Measurements from ENCODE around the gene TP53I11.

The TP53I11 gene

DNA sequence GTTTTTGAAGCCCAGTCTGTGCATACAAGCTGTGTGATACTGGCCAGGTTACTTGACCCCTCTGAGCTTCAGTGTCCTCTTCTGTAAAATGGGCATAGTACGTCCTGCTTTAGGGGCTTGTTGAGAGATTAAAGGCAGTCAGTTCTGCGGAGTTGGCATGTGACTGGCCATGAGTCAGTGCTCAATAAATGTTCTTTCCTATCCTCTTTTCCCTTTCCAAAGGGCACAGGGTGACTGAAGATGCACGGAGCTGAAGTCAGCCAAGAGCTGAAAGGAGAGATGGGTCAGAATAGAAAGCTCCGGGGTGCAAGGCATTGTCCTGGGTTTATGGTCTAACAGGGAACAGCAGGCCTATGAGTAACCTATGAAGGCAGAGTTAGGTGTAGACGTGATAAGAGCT is 48.9 kb downstream of the TP53I11 start:
- Histone ChIP-seq H3K36me3 (ENCODE audit: control insufficient read depth in 1 of 2, insufficient read depth in 2 of 2, low read depth in 1 of 2, low read length in 2 of 2) (no peaks in the 10 kb centered on the region), H3K79me1 (replicated peaks; ENCODE audit: low read length, poor library complexity, severe bottlenecking) (no peaks in the 10 kb centered on the region), H2BK5ac (ENCODE audit: low read depth, low read length, poor library complexity, severe bottlenecking) (no peak overlapping the region), H3K23ac (ENCODE audit: low read length in 2 of 2) (no peak overlapping the region), H4K8ac (ENCODE audit: low read length) (no peak overlapping the region), H3K9ac (ENCODE audit: low read length) (no peak overlapping the region), H3K9me3 (ENCODE audit: control insufficient read depth, low read length) (peaks cover 9% of the 10 kb centered on the region), H3K14ac (ENCODE audit: low read length in 2 of 2) (no peak overlapping the region), H3K4me1 (ENCODE audit: control insufficient read depth, insufficient read depth, low read depth, low read length) (peaks cover 2% of the 10 kb centered on the region), H2BK120ac (ENCODE audit: low read depth, low read length) (no peak overlapping the region), H3K27ac (ENCODE audit: low read length, poor library complexity, severe bottlenecking) (no peak overlapping the region), H3K18ac (ENCODE audit: low read depth in 1 of 2, low read length in 2 of 2) (no peak overlapping the region), H3K4me2 (ENCODE audit: low read length, poor library complexity, severe bottlenecking) (no peak overlapping the region), H2BK15ac (ENCODE audit: low read depth, poor library complexity, severe bottlenecking) (no peak overlapping the region), H3K4ac (ENCODE audit: low read depth in 1 of 2, low read length in 2 of 2) (no peak overlapping the region), H2AK5ac (ENCODE audit: low read length, severe bottlenecking) (no peak overlapping the region), H2BK12ac (ENCODE audit: low read length in 2 of 2) (no peak overlapping the region), H3K27me3 (ENCODE audit: control insufficient read depth in 1 of 2, insufficient read depth in 1 of 2, low read length in 2 of 2) (peaks cover 64 to 79% of the 10 kb centered on the region in 2 experiments), H3K4me3 (ENCODE audit: insufficient read depth in 1 of 2, low read depth in 1 of 2, low read length in 2 of 2) (no peak overlapping the region), H4K91ac (ENCODE audit: low read length) (no peak overlapping the region), H2AFZ (ENCODE audit: low read depth, low read length) (no peak overlapping the region)
- 90% methylated on average over 5 of the region's 5 CpGs for WGBS
- no peak for DNase-seq

DNA sequence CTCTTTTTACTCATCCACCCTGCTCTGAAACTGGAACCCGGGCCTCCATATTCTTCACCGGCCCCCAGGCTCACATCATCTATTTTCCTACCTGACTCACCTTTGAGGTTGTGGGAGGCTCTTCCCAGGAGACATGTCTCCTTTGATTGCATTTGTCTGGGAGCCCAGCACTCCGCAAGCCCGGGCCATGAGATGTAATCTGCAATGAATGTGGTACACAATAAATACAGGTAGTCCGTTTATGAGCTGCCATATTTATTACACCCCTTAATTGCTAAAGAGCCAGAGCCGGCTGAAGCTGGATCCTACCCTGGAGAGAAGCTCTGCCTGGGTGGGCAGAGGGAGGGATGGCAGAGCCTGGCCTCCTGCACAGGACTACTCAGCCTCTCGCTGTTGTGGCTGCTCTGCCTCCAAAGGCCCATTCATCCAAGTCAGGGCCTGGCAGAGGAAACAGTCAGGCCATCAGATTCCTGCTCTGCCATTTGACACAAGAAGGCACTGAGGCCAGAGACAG is 49.5 kb downstream of the TP53I11 start:
- Histone ChIP-seq H4K91ac (ENCODE audit: low read length) (no peak overlapping the region), H3K4ac (ENCODE audit: low read depth in 1 of 2, low read length in 2 of 2) (no peak overlapping the region), H3K27ac (ENCODE audit: low read length, poor library complexity, severe bottlenecking) (no peak overlapping the region), H3K79me1 (replicated peaks; ENCODE audit: low read length, poor library complexity, severe bottlenecking) (no peaks in the 10 kb centered on the region), H2BK15ac (ENCODE audit: low read depth, poor library complexity, severe bottlenecking) (no peak overlapping the region), H2BK12ac (ENCODE audit: low read length in 2 of 2) (no peak overlapping the region), H3K4me1 (ENCODE audit: control insufficient read depth, insufficient read depth, low read depth, low read length) (peaks cover 2% of the 10 kb centered on the region), H3K9me3 (ENCODE audit: control insufficient read depth, low read length) (peaks cover 9% of the 10 kb centered on the region), H3K36me3 (ENCODE audit: control insufficient read depth in 1 of 2, insufficient read depth in 2 of 2, low read depth in 1 of 2, low read length in 2 of 2) (no peaks in the 10 kb centered on the region), H3K18ac (ENCODE audit: low read depth in 1 of 2, low read length in 2 of 2) (no peak overlapping the region), H3K4me2 (ENCODE audit: low read length, poor library complexity, severe bottlenecking) (no peak overlapping the region), H2BK120ac (ENCODE audit: low read depth, low read length) (no peak overlapping the region), H2BK5ac (ENCODE audit: low read depth, low read length, poor library complexity, severe bottlenecking) (no peak overlapping the region), H2AFZ (ENCODE audit: low read depth, low read length) (no peak overlapping the region), H3K9ac (ENCODE audit: low read length) (no peak overlapping the region), H2AK5ac (ENCODE audit: low read length, severe bottlenecking) (no peak overlapping the region), H4K8ac (ENCODE audit: low read length) (no peak overlapping the region), H3K27me3 (ENCODE audit: control insufficient read depth in 1 of 2, insufficient read depth in 1 of 2, low read length in 2 of 2) (peaks cover 66 to 79% of the 10 kb centered on the region in 2 experiments), H3K14ac (ENCODE audit: low read length in 2 of 2) (no peak overlapping the region), H3K23ac (ENCODE audit: low read length in 2 of 2) (no peak overlapping the region), H3K4me3 (ENCODE audit: insufficient read depth in 1 of 2, low read depth in 1 of 2, low read length in 2 of 2) (no peak overlapping the region)
- no peak for DNase-seq
- 94% methylated on average over 4 of the region's 7 CpGs for WGBS

DNA sequence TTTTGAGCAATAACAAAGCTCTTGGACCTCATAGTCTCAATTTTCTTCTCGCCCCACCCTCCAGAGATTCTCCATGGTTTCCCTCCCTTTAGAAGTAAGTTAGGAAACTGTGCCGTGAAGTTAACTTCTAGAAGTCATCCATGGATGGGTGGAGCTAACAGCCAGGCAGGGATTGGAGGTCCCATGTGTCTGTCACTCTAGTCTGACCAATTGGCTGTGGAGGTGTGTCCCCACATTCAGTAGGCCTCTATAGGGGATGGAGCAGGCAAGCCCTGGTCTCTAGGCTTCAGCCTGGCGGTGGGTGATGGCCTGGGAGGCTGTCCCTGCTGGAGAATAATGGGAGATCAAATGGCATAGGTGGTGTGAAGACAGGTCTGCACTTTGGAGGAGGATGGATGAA is 50.7 kb downstream of the TP53I11 start:
- H2BK5ac ChIP-seq (ENCODE audit: low read depth, low read length, poor library complexity, severe bottlenecking): no peak overlapping the region
- no peak overlapping the region for H3K4ac ChIP-seq (ENCODE audit: low read depth in 1 of 2, low read length in 2 of 2)
- no peak overlapping the region for H3K4me2 ChIP-seq (ENCODE audit: low read length, poor library complexity, severe bottlenecking)
- DNase-seq: peak; percentile 78
- peaks cover 68 to 80% of the 10 kb centered on the region in 2 experiments for H3K27me3 ChIP-seq (ENCODE audit: control insufficient read depth in 1 of 2, insufficient read depth in 1 of 2, low read length in 2 of 2)
- H2BK15ac ChIP-seq (ENCODE audit: low read depth, poor library complexity, severe bottlenecking): no peak overlapping the region
- no peak overlapping the region for H3K4me3 ChIP-seq (ENCODE audit: insufficient read depth in 1 of 2, low read depth in 1 of 2, low read length in 2 of 2)
- no peak overlapping the region for H2AFZ ChIP-seq (ENCODE audit: low read depth, low read length)
- no peak overlapping the region for H4K91ac ChIP-seq (ENCODE audit: low read length)
- no peaks in the 10 kb centered on the region for H3K36me3 ChIP-seq (ENCODE audit: control insufficient read depth in 1 of 2, insufficient read depth in 2 of 2, low read depth in 1 of 2, low read length in 2 of 2)
- no peak overlapping the region for H4K8ac ChIP-seq (ENCODE audit: low read length)
- H3K9me3 ChIP-seq (ENCODE audit: control insufficient read depth, low read length): peaks cover 9% of the 10 kb centered on the region
- H3K9ac ChIP-seq (ENCODE audit: low read length): no peak overlapping the region
- H2BK12ac ChIP-seq (ENCODE audit: low read length in 2 of 2): no peak overlapping the region
- H3K79me1 ChIP-seq (replicated peaks; ENCODE audit: low read length, poor library complexity, severe bottlenecking): no peaks in the 10 kb centered on the region
- H2AK5ac ChIP-seq (ENCODE audit: low read length, severe bottlenecking): no peak overlapping the region
- H3K4me1 ChIP-seq (ENCODE audit: control insufficient read depth, insufficient read depth, low read depth, low read length): no peaks in the 10 kb centered on the region
- no peak overlapping the region for H3K18ac ChIP-seq (ENCODE audit: low read depth in 1 of 2, low read length in 2 of 2)
- H2BK120ac ChIP-seq (ENCODE audit: low read depth, low read length): no peak overlapping the region
- 72% methylated on average over 3 of the region's 3 CpGs for WGBS
- no peak overlapping the region for H3K27ac ChIP-seq (ENCODE audit: low read length, poor library complexity, severe bottlenecking)
- no peak overlapping the region for H3K23ac ChIP-seq (ENCODE audit: low read length in 2 of 2)
- H3K14ac ChIP-seq (ENCODE audit: low read length in 2 of 2): no peak overlapping the region

DNA sequence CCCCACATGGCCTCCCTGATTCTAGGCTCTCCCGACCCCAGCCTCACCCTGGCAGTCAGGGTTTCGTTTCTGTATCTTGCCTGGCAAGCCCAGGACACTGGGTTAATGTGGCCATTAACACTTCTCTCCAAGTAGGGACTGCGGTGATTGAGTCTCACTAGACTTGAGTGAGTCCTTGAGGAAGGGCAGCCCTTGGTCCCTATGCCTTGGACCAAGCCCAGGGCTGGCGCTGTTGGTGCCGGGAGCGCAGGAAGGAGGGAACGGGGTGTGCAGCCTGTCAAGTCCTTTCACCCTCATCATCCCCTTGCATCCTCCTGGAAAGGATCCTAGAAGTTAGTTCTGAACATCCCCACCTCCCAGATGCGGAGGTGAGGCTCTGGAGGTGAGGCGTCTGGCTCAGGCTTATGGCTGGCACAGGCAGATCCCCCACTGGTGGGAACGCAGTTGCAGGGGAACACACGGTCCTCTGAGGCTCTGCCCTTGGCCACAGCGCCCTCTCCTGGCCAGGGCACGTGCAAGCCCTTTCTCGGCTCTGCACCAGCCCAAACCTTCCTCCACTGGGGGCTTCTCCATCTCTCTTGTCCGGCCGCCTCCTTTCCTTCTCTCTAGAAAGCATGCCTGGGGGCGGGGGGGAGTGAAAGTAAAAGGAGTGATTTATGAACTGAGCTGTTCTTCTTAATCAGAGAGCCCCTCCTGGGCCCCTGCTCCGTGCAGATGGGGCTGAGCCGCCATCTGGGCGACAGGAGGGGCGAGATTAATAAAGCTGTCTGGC is 56.7 kb downstream of the TP53I11 start:
- no peak overlapping the region for H3K4ac ChIP-seq (ENCODE audit: low read depth in 1 of 2, low read length in 2 of 2)
- H2BK12ac ChIP-seq (ENCODE audit: low read length in 2 of 2): no peak overlapping the region
- H3K14ac ChIP-seq (ENCODE audit: low read length in 2 of 2): no peak overlapping the region
- no peak overlapping the region for H3K23ac ChIP-seq (ENCODE audit: low read length in 2 of 2)
- no peak overlapping the region for H3K27ac ChIP-seq (ENCODE audit: low read length, poor library complexity, severe bottlenecking)
- H3K9ac ChIP-seq (ENCODE audit: low read length): peak overlapping the region; percentile 3
- H2BK120ac ChIP-seq (ENCODE audit: low read depth, low read length): no peak overlapping the region
- H2BK5ac ChIP-seq (ENCODE audit: low read depth, low read length, poor library complexity, severe bottlenecking): no peak overlapping the region
- peaks cover 3% of the 10 kb centered on the region for H3K4me1 ChIP-seq (ENCODE audit: control insufficient read depth, insufficient read depth, low read depth, low read length)
- H2BK15ac ChIP-seq (ENCODE audit: low read depth, poor library complexity, severe bottlenecking): no peak overlapping the region
- peaks cover 66 to 79% of the 10 kb centered on the region in 2 experiments for H3K27me3 ChIP-seq (ENCODE audit: control insufficient read depth in 1 of 2, insufficient read depth in 1 of 2, low read length in 2 of 2)
- peaks cover 9% of the 10 kb centered on the region for H3K9me3 ChIP-seq (ENCODE audit: control insufficient read depth, low read length)
- H2AFZ ChIP-seq (ENCODE audit: low read depth, low read length): peak overlapping the region; percentile 18
- 53% methylated on average over 15 of the region's 21 CpGs for WGBS
- DNase-seq: peak; percentile 66
- peak overlapping the region in 1 of 2 experiments; percentile 0 for H3K18ac ChIP-seq (ENCODE audit: low read depth in 1 of 2, low read length in 2 of 2)
- no peak overlapping the region for H4K8ac ChIP-seq (ENCODE audit: low read length)
- H3K4me2 ChIP-seq (ENCODE audit: low read length, poor library complexity, severe bottlenecking): no peak overlapping the region
- H3K4me3 ChIP-seq (ENCODE audit: insufficient read depth in 1 of 2, low read depth in 1 of 2, low read length in 2 of 2): no peak overlapping the region
- no peak overlapping the region for H4K91ac ChIP-seq (ENCODE audit: low read length)
- no peaks in the 10 kb centered on the region for H3K36me3 ChIP-seq (ENCODE audit: control insufficient read depth in 1 of 2, insufficient read depth in 2 of 2, low read depth in 1 of 2, low read length in 2 of 2)
- no peaks in the 10 kb centered on the region for H3K79me1 ChIP-seq (replicated peaks; ENCODE audit: low read length, poor library complexity, severe bottlenecking)
- no peak overlapping the region for H2AK5ac ChIP-seq (ENCODE audit: low read length, severe bottlenecking)
